SK-N-SH (cell line): ENCODE results near the gene WDR87. TPM values are rescaled to one million over a fixed set of nuclear protein-coding genes. Genes with fewer than 3 reads are reported as not detected.

Experiments
- CTCF ChIA-PET: fragments of 300-600, 350-600 bp; formaldehyde crosslinking; extraction: SDS; loops from one replicate; lab custom pipeline; 2021; lab: Yijun Ruan, JAX
- POLR2A ChIA-PET: fragments of 350-600 bp; sonication (Branson Sonifier 250); formaldehyde crosslinking; extraction: SDS; loops from one replicate; lab custom pipeline; 2020; ENCODE audit warnings: antibody characterized with exemption, inconsistent platforms; lab: Yijun Ruan, JAX
- DNase-seq: peaks from one replicate; pipeline ENCODE4 v3.0.0; 2012
- H2AFZ ChIP-seq: fragments of 200-600 bp; sonication (generic); 2 replicates; pipeline ENCODE4 v1.8.1; 2016; ENCODE audit warnings: antibody characterized with exemption, mild to moderate bottlenecking, low read depth
- H3F3A ChIP-seq: fragments of 200-600 bp; sonication (generic); replicated peaks from 2 replicates; pipeline ENCODE3; 2016; ENCODE audit warnings: antibody characterized with exemption, mild to moderate bottlenecking; ENCODE audit not compliant: insufficient read depth
- H3K27ac ChIP-seq, 2 experiments: fragments of 200-500 bp in 1 of 2; fragments of 200-600 bp in 1 of 2; sonication (Bioruptor generic) in 1 of 2; sonication (generic), shearing (Covaris generic) in 1 of 2; 2 replicates each; pipeline versions ENCODE4 v1.5.1 to v1.6.1; 2014 to 2016; ENCODE audit warnings: low read depth in 2 of 2, inconsistent platforms in 1 of 2, low read length in 1 of 2, mild to moderate bottlenecking in 1 of 2, mixed read lengths in 1 of 2
- H3K27me3 ChIP-seq: fragments of 200-600 bp; sonication (generic), shearing (Covaris generic); 2 replicates; pipeline ENCODE4 v1.6.1; 2016; ENCODE audit warnings: mixed run types; ENCODE audit not compliant: insufficient read depth
- H3K36me3 ChIP-seq, 2 experiments: fragments of 200-500 bp in 1 of 2; fragments of 200-600 bp in 1 of 2; sonication (Bioruptor generic) in 1 of 2; sonication (generic) in 1 of 2; replicated peaks in 1 of 2; 2 replicates each; pipeline versions ENCODE3 to v1.5.1; 2014 to 2016; ENCODE audit warnings: low read length in 1 of 2, mild to moderate bottlenecking in 1 of 2; ENCODE audit not compliant: insufficient read depth in 2 of 2, control insufficient read depth in 1 of 2
- H3K4me1 ChIP-seq, 2 experiments: fragments of 200-500 bp in 1 of 2; fragments of 200-600 bp in 1 of 2; sonication (Bioruptor generic) in 1 of 2; sonication (generic), shearing (Covaris generic) in 1 of 2; 2 replicates each; pipeline versions ENCODE4 v1.5.1 to v1.6.1; 2014 to 2016; ENCODE audit warnings: low read depth in 1 of 2, low read length in 1 of 2, mixed run types in 1 of 2; ENCODE audit not compliant: insufficient read depth in 2 of 2, control insufficient read depth in 1 of 2
- H3K4me2 ChIP-seq: fragments of 200-600 bp; sonication (generic), shearing (Covaris generic); 2 replicates; pipeline ENCODE4 v1.6.1; 2017; ENCODE audit warnings: mixed run types
- H3K4me3 ChIP-seq, 2 experiments: fragments of 200-500 bp in 1 of 2; fragments of 200-600 bp in 1 of 2; sonication (Bioruptor generic) in 1 of 2; sonication (generic), shearing (Covaris generic) in 1 of 2; 2 replicates each; pipeline versions ENCODE4 v1.5.1 to v1.8.1; 2014 to 2016; ENCODE audit warnings: low read depth in 2 of 2, inconsistent platforms in 1 of 2, low read length in 1 of 2, mild to moderate bottlenecking in 1 of 2, mixed read lengths in 1 of 2, moderate library complexity in 1 of 2
- H3K79me2 ChIP-seq: fragments of 200-600 bp; sonication (generic); 2 replicates; pipeline ENCODE4 v1.8.1; 2017; ENCODE audit warnings: mild to moderate bottlenecking; ENCODE audit not compliant: insufficient read depth
- H3K9ac ChIP-seq: fragments of 200-600 bp; sonication (generic); 2 replicates; pipeline ENCODE4 v1.6.1; 2017; ENCODE audit warnings: mixed run types
- H3K9me2 ChIP-seq: fragments of 200-600 bp; sonication (generic); 2 replicates; pipeline ENCODE4 v1.6.1; 2017; ENCODE audit warnings: mixed run types
- H3K9me3 ChIP-seq: fragments of 200-600 bp; sonication (generic); 2 replicates; pipeline ENCODE4 v1.6.1; 2017; ENCODE audit warnings: mixed run types, mild to moderate bottlenecking, moderate library complexity
- H4K20me1 ChIP-seq: fragments of 200-600 bp; sonication (generic); 2 replicates; pipeline ENCODE4 v1.6.1; 2017; ENCODE audit warnings: mild to moderate bottlenecking, mixed run types; ENCODE audit not compliant: insufficient read depth
- EZH2phosphoT487 ChIP-seq: fragments of 200-600 bp; sonication (generic); IDR thresholded peaks from 2 replicates; pipeline ENCODE4 v1.6.1; 2017; ENCODE audit warnings: low read depth, mixed run types, mild to moderate bottlenecking, antibody characterized with exemption, moderate library complexity, borderline replicate concordance
- FOXJ3 ChIP-seq: sonication (generic); formaldehyde crosslinking; IDR thresholded peaks from 2 replicates; pipeline ENCODE4 v1.5.1; 2020; ENCODE audit warnings: mild to moderate bottlenecking, missing genetic modification reagents
- GABPA ChIP-seq: IDR thresholded peaks from 2 replicates; pipeline ENCODE4 v1.4.0; 2012; ENCODE audit warnings: low read depth, mild to moderate bottlenecking
- GATA2 ChIP-seq: sonication (generic); formaldehyde crosslinking; IDR thresholded peaks from 2 replicates; pipeline ENCODE4 v1.5.0; 2020; ENCODE audit warnings: mild to moderate bottlenecking, missing genetic modification reagents
- JUND ChIP-seq: IDR thresholded peaks from 2 replicates; pipeline ENCODE4 v1.4.0; 2012
- MEF2A ChIP-seq: IDR thresholded peaks from 2 replicates; pipeline ENCODE4 v1.4.0; 2012; ENCODE audit warnings: low read depth, borderline replicate concordance
- MXI1 ChIP-seq: IDR thresholded peaks from 2 replicates; pipeline ENCODE4 v1.6.1; 2012; ENCODE audit warnings: mild to moderate bottlenecking, low read depth, low read length, improper control_type of control experiment
- POLR2AphosphoS5 ChIP-seq: IDR thresholded peaks from 2 replicates; pipeline ENCODE4 v1.6.1; 2012; ENCODE audit warnings: low read depth, low read length
- RCOR1 ChIP-seq: fragments of 150-350 bp; IDR thresholded peaks from 2 replicates; pipeline ENCODE4 v1.6.1; 2017; ENCODE audit warnings: antibody characterized with exemption, low read length
- RFX5 ChIP-seq: IDR thresholded peaks from 2 replicates; pipeline ENCODE4 v1.6.1; 2012; ENCODE audit warnings: mild to moderate bottlenecking, improper control_type of control experiment, low read length
- RXRA ChIP-seq: IDR thresholded peaks from 2 replicates; pipeline ENCODE4 v1.4.0; 2012; ENCODE audit warnings: low read depth, mild to moderate bottlenecking, borderline replicate concordance
- SIN3A ChIP-seq: IDR thresholded peaks from 2 replicates; pipeline ENCODE4 v1.6.1; 2012; ENCODE audit warnings: low read depth, mild to moderate bottlenecking, low read length, moderate library complexity, borderline replicate concordance
- SMC3 ChIP-seq: IDR thresholded peaks from 2 replicates; pipeline ENCODE4 v1.6.1; 2012; ENCODE audit warnings: low read depth, low read length, improper control_type of control experiment
- TCF12 ChIP-seq: IDR thresholded peaks from 2 replicates; pipeline ENCODE4 v1.4.0; 2012
- TEAD4 ChIP-seq: IDR thresholded peaks from 2 replicates; pipeline ENCODE4 v1.4.0; 2012; ENCODE audit warnings: mild to moderate bottlenecking, borderline replicate concordance; ENCODE audit not compliant: insufficient read depth
- YY1 ChIP-seq: IDR thresholded peaks from 2 replicates; pipeline ENCODE4 v1.4.0; 2012; ENCODE audit warnings: low read depth, mild to moderate bottlenecking
- WGBS: methylation state at CpG from one replicate; pipeline ENCODE4 v1.1.6; 2017; ENCODE audit warnings: low lambda C conversion rate; 5-methylcytosine and 5-hydroxymethylcytosine counted together
- polyA plus RNA-seq, 3 experiments: library from polyadenylated mRNA; depleted of rRNA; stranded (reverse); fragments of >200 nt; gene quantifications; 2 replicates each; pipeline ENCODE4 v1.2.3, GENCODE V29; 2012
- TF ChIP-seq, protein P1 (sequence below): fragments of 200-600 bp; sonication (generic); IDR thresholded peaks from 2 replicates; pipeline ENCODE4 v1.6.1; 2017; ENCODE audit warnings: antibody characterized with exemption, mild to moderate bottlenecking, moderate library complexity
- TF ChIP-seq, protein P2 (sequence below): fragments of 150-350 bp; IDR thresholded peaks from 2 replicates; pipeline ENCODE4 v1.6.1; 2016; ENCODE audit warnings: mild to moderate bottlenecking, low read depth, low read length

Gene WDR87
- polyA plus RNA-seq, 1 of the 3 experiments (the other 2 are of a cell fraction), result not detected

DNA sequence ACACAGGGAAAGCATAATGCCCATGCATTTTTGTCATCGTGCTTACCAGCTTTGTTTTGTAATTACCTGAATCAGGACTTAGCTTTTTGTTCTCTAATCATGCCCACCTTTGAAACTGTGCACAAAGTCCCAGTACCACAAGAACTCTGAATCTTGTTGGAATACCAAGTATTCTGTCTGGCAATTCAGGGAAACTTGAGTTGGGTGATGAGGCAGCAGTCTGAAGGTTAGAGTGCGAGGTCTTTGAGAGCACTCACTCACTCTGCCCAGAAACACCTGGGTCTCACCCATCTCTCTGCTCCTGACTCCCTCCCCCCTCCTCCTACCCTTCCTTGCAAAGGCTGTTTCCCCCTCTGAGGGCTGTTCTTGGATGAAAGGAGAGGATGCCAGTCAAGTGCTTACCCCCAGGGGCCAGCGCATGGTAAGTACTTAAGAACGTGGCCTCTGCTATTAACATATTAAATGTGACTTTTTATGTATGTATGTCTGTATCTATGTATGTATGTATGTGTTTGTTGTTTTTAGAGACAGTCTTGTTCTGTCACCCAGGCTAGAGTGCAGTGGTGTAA is 23.0 kb upstream of the WDR87 start:
- ChIA-PET POLR2A (no interaction called here), CTCF (no interaction called here)
- H3K4me2 ChIP-seq, result no peak overlapping the region
- H3K27ac ChIP-seq, result no peak overlapping the region
- H3K9me2 ChIP-seq, result no peaks in the 10 kb centered on the region
- H3K4me3 ChIP-seq, result no peak overlapping the region
- no peaks in the 10 kb centered on the region for H3K9me3 ChIP-seq
- DNase-seq, result no peak
- peaks cover 0 to 4% of the 10 kb centered on the region in 2 experiments for H3K36me3 ChIP-seq
- H2AFZ ChIP-seq, result no peak overlapping the region
- peaks cover 30% of the 10 kb centered on the region for H4K20me1 ChIP-seq
- H3K27me3 ChIP-seq, result no peaks in the 10 kb centered on the region
- peaks cover 98% of the 10 kb centered on the region for H3K79me2 ChIP-seq
- peaks cover 20% of the 10 kb centered on the region for H3F3A ChIP-seq
- WGBS, result 87% methylated on average over 4 of the region's 4 CpGs
- no peak overlapping the region for H3K9ac ChIP-seq
- peaks cover 11 to 17% of the 10 kb centered on the region in 2 experiments; a peak in 2 of 4 replicates for H3K4me1 ChIP-seq
- TF ChIP-seq JUND, result no peak
- no peak for TF ChIP-seq RXRA
- no peak for TF ChIP-seq RCOR1
- TF ChIP-seq TEAD4, result no peak
- no peak for TF ChIP-seq RFX5
- no peak for TF ChIP-seq EZH2phosphoT487
- no peak for TF ChIP-seq MEF2A
- TF ChIP-seq GATA2, result no peak
- TF ChIP-seq MXI1, result no peak
- TF ChIP-seq SIN3A, result no peak
- no peak for TF ChIP-seq GABPA
- no peak for TF ChIP-seq POLR2AphosphoS5
- TF ChIP-seq SMC3, result no peak
- TF ChIP-seq, protein P1, sequence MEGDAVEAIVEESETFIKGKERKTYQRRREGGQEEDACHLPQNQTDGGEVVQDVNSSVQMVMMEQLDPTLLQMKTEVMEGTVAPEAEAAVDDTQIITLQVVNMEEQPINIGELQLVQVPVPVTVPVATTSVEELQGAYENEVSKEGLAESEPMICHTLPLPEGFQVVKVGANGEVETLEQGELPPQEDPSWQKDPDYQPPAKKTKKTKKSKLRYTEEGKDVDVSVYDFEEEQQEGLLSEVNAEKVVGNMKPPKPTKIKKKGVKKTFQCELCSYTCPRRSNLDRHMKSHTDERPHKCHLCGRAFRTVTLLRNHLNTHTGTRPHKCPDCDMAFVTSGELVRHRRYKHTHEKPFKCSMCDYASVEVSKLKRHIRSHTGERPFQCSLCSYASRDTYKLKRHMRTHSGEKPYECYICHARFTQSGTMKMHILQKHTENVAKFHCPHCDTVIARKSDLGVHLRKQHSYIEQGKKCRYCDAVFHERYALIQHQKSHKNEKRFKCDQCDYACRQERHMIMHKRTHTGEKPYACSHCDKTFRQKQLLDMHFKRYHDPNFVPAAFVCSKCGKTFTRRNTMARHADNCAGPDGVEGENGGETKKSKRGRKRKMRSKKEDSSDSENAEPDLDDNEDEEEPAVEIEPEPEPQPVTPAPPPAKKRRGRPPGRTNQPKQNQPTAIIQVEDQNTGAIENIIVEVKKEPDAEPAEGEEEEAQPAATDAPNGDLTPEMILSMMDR, result no peak
- no peak for TF ChIP-seq TCF12

DNA sequence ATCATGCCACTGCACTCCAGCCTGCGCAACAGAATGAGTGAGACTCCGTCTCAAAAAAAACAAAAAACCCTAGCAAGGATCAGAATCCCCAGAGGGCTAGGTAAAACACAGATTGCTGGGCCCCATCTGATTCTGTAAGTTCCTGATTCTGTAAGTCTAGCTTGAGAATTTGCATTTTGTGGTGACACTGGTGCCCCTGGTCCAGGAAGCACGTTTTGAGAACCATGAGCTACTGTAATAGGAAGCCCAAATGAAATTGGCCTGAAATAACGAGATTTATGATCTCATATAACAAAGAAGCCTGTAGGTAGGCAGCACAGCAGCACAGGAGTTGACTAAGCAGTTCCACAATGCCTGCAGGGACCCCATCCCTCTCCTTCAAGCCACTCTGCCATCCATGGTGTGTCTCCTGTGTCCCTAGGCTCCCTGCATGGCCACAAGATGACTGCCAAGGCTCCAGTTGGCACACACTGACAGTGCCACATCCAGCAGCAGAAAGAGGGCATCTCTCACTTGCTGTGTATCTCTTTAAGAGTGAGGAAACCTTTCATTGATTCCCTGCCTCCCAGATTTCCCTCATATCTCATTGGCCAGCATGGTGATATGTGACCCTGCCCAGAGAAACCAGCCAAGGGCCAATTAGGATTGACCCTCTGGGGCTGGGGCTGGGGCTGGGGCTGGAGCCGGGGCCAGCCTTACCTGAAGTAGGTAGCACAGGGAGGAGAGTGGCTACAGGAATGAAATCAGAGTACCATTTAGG is 22.3 kb upstream of the WDR87 start:
- ChIA-PET POLR2A (no interaction called here), CTCF (interaction anchor here (0.5 to 2.7 kb wide), 3 partner anchors 26 to 261 kb away, joined by 3 to 10 read pairs (median 3); no protein-coding TSS in a partner anchor)
- Histone ChIP-seq H3K4me1 (peaks cover 4 to 11% of the 10 kb centered on the region in 2 experiments; a peak in 2 of 4 replicates), H3K4me3 (no peak overlapping the region), H3F3A (peaks cover 13% of the 10 kb centered on the region), H3K27ac (no peak overlapping the region), H3K79me2 (peaks cover 98% of the 10 kb centered on the region), H3K27me3 (no peaks in the 10 kb centered on the region), H3K9ac (no peak overlapping the region), H3K9me2 (no peaks in the 10 kb centered on the region), H4K20me1 (peaks cover 22% of the 10 kb centered on the region), H3K9me3 (no peaks in the 10 kb centered on the region), H3K4me2 (no peak overlapping the region), H3K36me3 (peaks cover 0 to 6% of the 10 kb centered on the region in 2 experiments), H2AFZ (no peak overlapping the region)
- 68% methylated on average over 5 of the region's 5 CpGs for WGBS
- DNase-seq, result no peak
- TF ChIP-seq, protein P2, sequence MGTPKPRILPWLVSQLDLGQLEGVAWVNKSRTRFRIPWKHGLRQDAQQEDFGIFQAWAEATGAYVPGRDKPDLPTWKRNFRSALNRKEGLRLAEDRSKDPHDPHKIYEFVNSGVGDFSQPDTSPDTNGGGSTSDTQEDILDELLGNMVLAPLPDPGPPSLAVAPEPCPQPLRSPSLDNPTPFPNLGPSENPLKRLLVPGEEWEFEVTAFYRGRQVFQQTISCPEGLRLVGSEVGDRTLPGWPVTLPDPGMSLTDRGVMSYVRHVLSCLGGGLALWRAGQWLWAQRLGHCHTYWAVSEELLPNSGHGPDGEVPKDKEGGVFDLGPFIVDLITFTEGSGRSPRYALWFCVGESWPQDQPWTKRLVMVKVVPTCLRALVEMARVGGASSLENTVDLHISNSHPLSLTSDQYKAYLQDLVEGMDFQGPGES, result no peak
- TF ChIP-seq RFX5 (no peak), FOXJ3 (CRISPR knock-in tag) (no peak), YY1 (no peak), RCOR1 (no peak), JUND (no peak)
- TF ChIP-seq, protein P1, result no peak
